A673 (cell line): ENCODE results near the gene PLD1. TPM values are rescaled to one million over a fixed set of nuclear protein-coding genes. Genes with fewer than 3 reads are reported as not detected.

Experiments used
- BruUV-seq: library from RNA; stranded (reverse); fragments of 400-500 nt; replicated peaks from 2 replicates; lab custom pipeline; 2021; lab: Mats Ljungman, UMichigan
- CTCF ChIA-PET: fragments of 300-600 bp; sonication (Branson Sonifier 250); formaldehyde crosslinking; loops from one replicate; lab custom pipeline; 2022; ENCODE audit warnings: antibody characterized with exemption; lab: Charles Lee
- POLR2A ChIA-PET: fragments of 300-600 bp; sonication (Branson Sonifier 250); formaldehyde crosslinking; loops from one replicate; lab custom pipeline; 2022; ENCODE audit warnings: antibody characterized with exemption; ENCODE audit not compliant: low non-redundant PET; lab: Charles Lee
- DNase-seq: peaks from one replicate; pipeline ENCODE4 v3.0.0-alpha.2; 2015; ENCODE audit warnings: low spot score
- H3K27ac ChIP-seq: fragments of 200-600 bp; sonication (generic); 2 replicates; pipeline ENCODE4 v1.5.1; 2016; ENCODE audit warnings: mixed run types, low read depth, mild to moderate bottlenecking, mixed read lengths, antibody characterized with exemption, low read length; ENCODE audit not compliant: poor library complexity, severe bottlenecking
- H3K27me3 ChIP-seq: fragments of 200-600 bp; sonication (generic); replicated peaks from 2 replicates; pipeline ENCODE4 v1.6.1; 2017; ENCODE audit warnings: mixed run types, low read depth, mild to moderate bottlenecking, mixed read lengths, antibody characterized with exemption, low read length; ENCODE audit not compliant: insufficient read depth, poor library complexity
- H3K36me3 ChIP-seq: fragments of 200-600 bp; sonication (generic); 2 replicates; pipeline ENCODE4 v1.6.1; 2016; ENCODE audit warnings: mixed run types, mild to moderate bottlenecking, mixed read lengths, antibody characterized with exemption, low read length; ENCODE audit not compliant: insufficient read depth, poor library complexity, severe bottlenecking
- H3K4me1 ChIP-seq: fragments of 200-600 bp; sonication (generic); 2 replicates; pipeline ENCODE4 v1.6.1; 2017; ENCODE audit warnings: mixed run types, mild to moderate bottlenecking, mixed read lengths, antibody characterized with exemption, low read length; ENCODE audit not compliant: insufficient read depth, poor library complexity, severe bottlenecking
- H3K4me3 ChIP-seq: fragments of 200-600 bp; sonication (generic); 2 replicates; pipeline ENCODE4 v1.5.1; 2016; ENCODE audit warnings: low read depth, mixed run types, mild to moderate bottlenecking, mixed read lengths, low read length; ENCODE audit not compliant: poor library complexity, severe bottlenecking
- H3K9me3 ChIP-seq: fragments of 200-600 bp; sonication (generic); 2 replicates; pipeline ENCODE4 v1.6.1; 2016; ENCODE audit warnings: mixed run types, low read depth, mild to moderate bottlenecking, mixed read lengths, antibody characterized with exemption, low read length; ENCODE audit not compliant: poor library complexity, severe bottlenecking
- CTCF ChIP-seq: fragments of 300-800, 200-600 bp; sonication (generic); conservative IDR thresholded peaks from 2 replicates; pipeline ENCODE4 v1.5.1; 2017; ENCODE audit warnings: low read depth, mild to moderate bottlenecking, antibody characterized with exemption, low read length, moderate library complexity, mixed read lengths
- EZH2 ChIP-seq: fragments of 200-600 bp; sonication (generic); IDR thresholded peaks from 2 replicates; pipeline ENCODE4 v1.6.1; 2017; ENCODE audit warnings: borderline replicate concordance, low read depth, mild to moderate bottlenecking, mixed read lengths, antibody characterized with exemption, low read length; ENCODE audit not compliant: poor library complexity, severe bottlenecking
- intact Hi-C: fragments of 100-400 bp; cut with micrococcal nuclease; formaldehyde crosslinking; loops from one replicate; pipeline ENCODE4 v1.10.0; 2022; ENCODE audit not compliant: unreplicated experiment
- total RNA-seq: library from RNA; stranded (reverse); gene quantifications from 2 replicates; pipeline ENCODE4 v1.2.3, GENCODE V29; 2021

PLD1 gene
- total RNA-seq, 1 experiment from 2014 or later = 3.2 TPM

- Histone ChIP-seq H3K9me3 (peaks cover 22% of the 10 kb centered on the region), H3K27ac (no peak overlapping the region), H3K4me1 (no peaks in the 10 kb centered on the region), H3K36me3 (no peaks in the 10 kb centered on the region), H3K4me3 (no peak overlapping the region), H3K27me3 (no peaks in the 10 kb centered on the region)
- no TSS peak for BruUV-seq
- DNase-seq = no peak
- intact Hi-C loops = no loop called here
- ChIA-PET CTCF (interaction anchor here (0.5 kb wide), 1 partner anchor 25 kb away, joined by 3 read pairs; no protein-coding TSS in a partner anchor), POLR2A (no interaction called here)
- TF ChIP-seq CTCF (no peak), EZH2 (no peak)
These were observed 41.4 kb upstream of the PLD1 start for GRCh38 chr3:171851660-171852058.

GRCh38 chr3:171850960-171851659 is 40.8 kb upstream of the PLD1 start:
- Histone ChIP-seq H3K4me1 (no peaks in the 10 kb centered on the region), H3K36me3 (no peaks in the 10 kb centered on the region), H3K27ac (no peak overlapping the region), H3K27me3 (no peaks in the 10 kb centered on the region), H3K4me3 (no peak overlapping the region), H3K9me3 (peaks cover 22% of the 10 kb centered on the region)
- ChIA-PET CTCF (interaction anchor here (0.5 kb wide), 1 partner anchor 25 kb away, joined by 3 read pairs; no protein-coding TSS in a partner anchor), POLR2A (no interaction called here)
- BruUV-seq = no TSS peak
- no peak for DNase-seq
- intact Hi-C loops = no loop called here
- TF ChIP-seq EZH2 (no peak), CTCF (no peak)

GRCh38 chr3:171850320-171850959 is 40.2 kb upstream of the PLD1 start:
- no peaks in the 10 kb centered on the region for H3K4me1 ChIP-seq
- no peaks in the 10 kb centered on the region for H3K36me3 ChIP-seq
- peaks cover 17% of the 10 kb centered on the region for H3K9me3 ChIP-seq
- no peak overlapping the region for H3K4me3 ChIP-seq
- POLR2A ChIA-PET = no interaction called here
- CTCF ChIA-PET = no interaction called here
- no peak for DNase-seq
- H3K27me3 ChIP-seq = no peaks in the 10 kb centered on the region
- BruUV-seq = no TSS peak
- intact Hi-C loops = no loop called here
- TF ChIP-seq CTCF (no peak), EZH2 (no peak)
- no peak overlapping the region for H3K27ac ChIP-seq
